Epithelial cell of proximal tubule (primary cell): Measurements from ENCODE around the gene SOCS4. TPM values are rescaled to one million over a fixed set of nuclear protein-coding genes. Genes with fewer than 3 reads are reported as not detected.

Experiments used
- DNase-seq: peaks from one replicate; pipeline ENCODE4 v3.0.0-alpha.2; 2011; ENCODE audit warnings: low read depth
- H3K4me3 ChIP-seq: 2 replicates; pipeline ENCODE4 v1.5.1; 2011; ENCODE audit warnings: low read depth, mild to moderate bottlenecking, low read length
- CTCF ChIP-seq: conservative IDR thresholded peaks from 2 replicates; pipeline ENCODE4 v1.5.1; 2012; ENCODE audit warnings: low read depth, mild to moderate bottlenecking, low read length
- total RNA-seq: library from RNA; depleted of rRNA; stranded (reverse); fragments of >200 nt; gene quantifications from 2 replicates; pipeline ENCODE4 v1.2.3, GENCODE V29; 2015

The SOCS4 gene
- total RNA-seq, 1 donor from 2014 or later = 13.0 TPM

GRCh38 chr14:55051423-55052268 is 24.6 kb downstream of the SOCS4 start, which contains the start of gene MAPK1IP1L:
Gene MAPK1IP1L, plus strand, starts transcription at chr14:55051647. Its CDS starts 10,037 bp downstream, at chr14:55061684.
- peak within 1 kb of the TSS; percentile 98 for H3K4me3 ChIP-seq
- TF ChIP-seq CTCF = peak; percentile 88
- no peak for DNase-seq

- no peak for TF ChIP-seq CTCF
- peak overlapping the region; percentile 98 for H3K4me3 ChIP-seq
- DNase-seq = no peak
These were observed 25.4 kb downstream of the SOCS4 start for GRCh38 chr14:55052269-55052930.

GRCh38 chr14:55053018-55053417 is 26.0 kb downstream of the SOCS4 start:
- DNase-seq = no peak
- H3K4me3 ChIP-seq = peak overlapping the region; percentile 98
- no peak for TF ChIP-seq CTCF

- no peak for TF ChIP-seq CTCF
- H3K4me3 ChIP-seq = peak overlapping the region; percentile 98
- DNase-seq = no peak
These were observed 26.5 kb downstream of the SOCS4 start for GRCh38 chr14:55053500-55053899.

- TF ChIP-seq CTCF = no peak
- no peak overlapping the region for H3K4me3 ChIP-seq
- DNase-seq = no peak
These were observed 27.1 kb downstream of the SOCS4 start for GRCh38 chr14:55054098-55054497.

GRCh38 chr14:55057919-55058318 is 30.9 kb downstream of the SOCS4 start:
- TF ChIP-seq CTCF = no peak
- no peak overlapping the region for H3K4me3 ChIP-seq
- no peak for DNase-seq

- DNase-seq = no peak
- H3K4me3 ChIP-seq = no peak overlapping the region
- no peak for TF ChIP-seq CTCF
These were observed 32.3 kb downstream of the SOCS4 start for GRCh38 chr14:55059333-55059732.
